Psoas muscle (tissue), 8 donors: Measurements from ENCODE around the gene MADD. TPM values are rescaled to one million over a fixed set of nuclear protein-coding genes. Genes with fewer than 3 reads are reported as not detected.

Source experiments
- ATAC-seq, 4 donors: fragments of 200-7000 bp; cut with Tn5 transposase; one replicate each; pipeline ENCODE4 v1.9.1; 2020; ENCODE audit warnings: moderate library complexity in 3 of 4, mild to moderate bottlenecking in 2 of 4
- DNase-seq, 2 donors: peaks; one replicate each; pipeline ENCODE4 v3.0.0-alpha.2; 2020
- H3K27ac ChIP-seq: fragments of 200-600 bp; one replicate; pipeline ENCODE4 v1.8.0; 2022
- H3K27me3 ChIP-seq, 3 donors: fragments of 200-600 bp in 1 of 3; one replicate each; pipeline versions ENCODE4 v1.6.1 to v1.8.0; 2013 to 2022; ENCODE audit warnings: low read length in 2 of 3, mild to moderate bottlenecking in 2 of 3, moderate library complexity in 1 of 3; ENCODE audit not compliant: insufficient read depth in 3 of 3
- H3K36me3 ChIP-seq, 2 donors: fragments of 200-600 bp in 1 of 2; one replicate each; pipeline versions ENCODE4 v1.6.1 to v1.8.0; 2013 to 2022; ENCODE audit warnings: low read depth in 1 of 2, mild to moderate bottlenecking in 1 of 2, moderate library complexity in 1 of 2; ENCODE audit not compliant: insufficient read depth in 1 of 2
- H3K4me1 ChIP-seq: fragments of 200-600 bp; one replicate; pipeline ENCODE4 v1.8.0; 2022
- H3K4me3 ChIP-seq: fragments of 200-600 bp; one replicate; pipeline ENCODE4 v1.8.0; 2022; ENCODE audit warnings: mild to moderate bottlenecking
- H3K9me3 ChIP-seq: fragments of 200-600 bp; one replicate; pipeline ENCODE4 v1.8.0; 2022
- CTCF ChIP-seq: fragments of 200-600 bp; IDR thresholded peaks from one replicate; pipeline ENCODE4 v1.8.0; 2022; ENCODE audit warnings: antibody characterized with exemption
- WGBS, 3 donors: extraction: QIAGEN DNeasy Blood & Tissue Kit; methylation state at CpG; one replicate each; pipeline versions ENCODE4 v1.1.6 to v1.1.7; 2013; 5-methylcytosine and 5-hydroxymethylcytosine counted together
- intact Hi-C, 2 donors: fragments of 100-400 bp; cut with DNase I; formaldehyde crosslinking; loops; one replicate each; pipeline versions ENCODE4 v1.11.0 to v1.14.2; 2022
- polyA plus RNA-seq, 3 donors: library from polyadenylated mRNA; stranded (reverse); fragments of 200-250 nt; gene quantifications; one replicate each; pipeline ENCODE4 v1.2.3, GENCODE V29; 2013
- total RNA-seq, 4 donors: library from RNA; stranded (reverse); fragmentation: NEBNext Ultra II Directional in 2 of 4; extraction: Animal tissue kit (Norgen Biotek cat#: 25700) in 2 of 4; gene quantifications; one replicate each; pipeline versions ENCODE4 v1.2.1 to v1.2.4, GENCODE V29; 2021 to 2023
- donor health status: healthy with polysubstance abuse.
- donor health status: DM: no; HTN: no; CAD: no; lungs with moderate emphysema.
- donor health status: Bipolar disorder and iron deficiency.
- donor health status: healthy.
- donor health status: DM: yes; HTN: yes; CAD: no.
- donor health status: DM: no; HTN: no; CAD: no.
- donor health status: DM: no; HTN: no; CAD: no.
- donor health status: DM: yes; HTN: yes; CAD: no.

The MADD gene
- total and polyA plus RNA-seq, 7 donors, result 11.5 to 33.6 (median 19.5) TPM

GRCh38 chr11:47269002-47269828, 718 bp upstream of the MADD start:
- no peaks in the 10 kb centered on the region for H3K9me3 ChIP-seq
- H3K4me1 ChIP-seq, result peaks cover 46% of the 10 kb centered on the region
- 3 to 5% (median 5%) methylated on average over 31 to 52 of the region's 52 CpGs for WGBS, 3 donors
- H3K27me3 ChIP-seq, result no peaks in the 10 kb centered on the region
- peak overlapping the region; percentile 88 for H3K4me3 ChIP-seq
- ATAC-seq, result peak; percentile 89 to 90 (median 90)
- H3K36me3 ChIP-seq, result peaks cover 0 to 10% of the 10 kb centered on the region in 2 donors
- no peak for TF ChIP-seq CTCF
- peak; percentile 93 to 96 for DNase-seq
- intact Hi-C loops, result loop anchor here in 1 of 2 donors (10.0 kb wide), 1 partner anchor 374 kb away; no protein-coding TSS in a partner anchor
- H3K27ac ChIP-seq, result peak overlapping the region; percentile 96

- Histone ChIP-seq H3K4me3 (peak overlapping the region; percentile 88), H3K27me3 (no peaks in the 10 kb centered on the region), H3K36me3 (peaks cover under 1 to 23% of the 10 kb centered on the region in 2 donors), H3K9me3 (no peaks in the 10 kb centered on the region), H3K4me1 (peaks cover 46% of the 10 kb centered on the region), H3K27ac (peak overlapping the region; percentile 96)
- DNase-seq, result peak in 1 of 2 donors; percentile 53
- peak in 2 of 4 donors; percentile 15 to 23 for ATAC-seq
- WGBS, 3 donors, result 3 to 6% (median 4%) methylated on average over 28 to 34 of the region's 34 CpGs
- intact Hi-C loops, result loop anchor here (2.0 to 5.0 kb wide), 2 partner anchors 82 to 84 kb away; partner anchors contain the start of gene MYBPC3 (in 1 of the 2)
- no peak for TF ChIP-seq CTCF
Observed at GRCh38 chr11:47270331-47271271, 668 bp downstream of the MADD start.

GRCh38 chr11:47271328-47271727, 1.4 kb downstream of the MADD start:
- H3K4me1 ChIP-seq, result peaks cover 46% of the 10 kb centered on the region
- no peak for TF ChIP-seq CTCF
- intact Hi-C loops, result loop anchor here (2.0 to 5.0 kb wide), 2 partner anchors 81 to 83 kb away; partner anchors contain the start of gene MYBPC3 (in 1 of the 2)
- peak overlapping the region; percentile 88 for H3K4me3 ChIP-seq
- DNase-seq (no peak), ATAC-seq (no peak)
- peaks cover 8 to 27% of the 10 kb centered on the region in 2 donors for H3K36me3 ChIP-seq
- no peaks in the 10 kb centered on the region for H3K27me3 ChIP-seq
- no peaks in the 10 kb centered on the region for H3K9me3 ChIP-seq
- 49 to 72% (median 52%) methylated on average over 4 of the region's 4 CpGs for WGBS, 3 donors
- peak overlapping the region; percentile 96 for H3K27ac ChIP-seq

- Histone ChIP-seq H3K27ac (peak overlapping the region; percentile 96), H3K9me3 (no peaks in the 10 kb centered on the region), H3K27me3 (no peaks in the 10 kb centered on the region), H3K36me3 (peaks cover 9 to 33% of the 10 kb centered on the region in 2 donors), H3K4me3 (peak overlapping the region; percentile 88), H3K4me1 (peaks cover 46% of the 10 kb centered on the region)
- 35 to 49% (median 35%) methylated on average over 11 of the region's 11 CpGs for WGBS, 3 donors
- DNase-seq, result peak; percentile 35 to 77
- ATAC-seq, result peak; percentile 46 to 68 (median 65)
- intact Hi-C loops, result loop anchor here (2.0 to 5.0 kb wide), 3 partner anchors 59 to 83 kb away; partner anchors contain the start of gene MYBPC3 (in 1 of the 2)
- no peak for TF ChIP-seq CTCF
Observed at GRCh38 chr11:47271961-47272661, 2.2 kb downstream of the MADD start.
